Liver (tissue), 3 donors: ENCODE measurements around the gene MRAS.

Experiments
- ATF3 ChIP-seq: IDR thresholded peaks from 2 replicates; pipeline ENCODE4 v1.6.1; 2016; ENCODE audit warnings: antibody characterized with exemption
- HNF4A ChIP-seq, 2 donors: conservative IDR thresholded peaks; 2 replicates each; pipeline ENCODE4 v1.6.1; 2016; ENCODE audit warnings: antibody characterized with exemption in 2 of 2, mild to moderate bottlenecking in 2 of 2
- MAX ChIP-seq: IDR thresholded peaks from 2 replicates; pipeline ENCODE4 v1.6.1; 2016; ENCODE audit warnings: antibody characterized with exemption
- TAF1 ChIP-seq: conservative IDR thresholded peaks from 2 replicates; pipeline ENCODE4 v1.6.1; 2016; ENCODE audit warnings: antibody characterized with exemption, mild to moderate bottlenecking
- YY1 ChIP-seq: IDR thresholded peaks from 2 replicates; pipeline ENCODE4 v1.6.1; 2016; ENCODE audit warnings: antibody characterized with exemption, mild to moderate bottlenecking
- TF ChIP-seq, protein P1 (sequence below): fragments of 150-350 bp; IDR thresholded peaks from 2 replicates; pipeline ENCODE4 v1.5.1; 2017; ENCODE audit warnings: improper control_type of control experiment, low read depth, low read length; ENCODE audit not compliant: missing input control
- donor health status: healthy.
- donor health status: healthy.

- TF ChIP-seq, protein P1, sequence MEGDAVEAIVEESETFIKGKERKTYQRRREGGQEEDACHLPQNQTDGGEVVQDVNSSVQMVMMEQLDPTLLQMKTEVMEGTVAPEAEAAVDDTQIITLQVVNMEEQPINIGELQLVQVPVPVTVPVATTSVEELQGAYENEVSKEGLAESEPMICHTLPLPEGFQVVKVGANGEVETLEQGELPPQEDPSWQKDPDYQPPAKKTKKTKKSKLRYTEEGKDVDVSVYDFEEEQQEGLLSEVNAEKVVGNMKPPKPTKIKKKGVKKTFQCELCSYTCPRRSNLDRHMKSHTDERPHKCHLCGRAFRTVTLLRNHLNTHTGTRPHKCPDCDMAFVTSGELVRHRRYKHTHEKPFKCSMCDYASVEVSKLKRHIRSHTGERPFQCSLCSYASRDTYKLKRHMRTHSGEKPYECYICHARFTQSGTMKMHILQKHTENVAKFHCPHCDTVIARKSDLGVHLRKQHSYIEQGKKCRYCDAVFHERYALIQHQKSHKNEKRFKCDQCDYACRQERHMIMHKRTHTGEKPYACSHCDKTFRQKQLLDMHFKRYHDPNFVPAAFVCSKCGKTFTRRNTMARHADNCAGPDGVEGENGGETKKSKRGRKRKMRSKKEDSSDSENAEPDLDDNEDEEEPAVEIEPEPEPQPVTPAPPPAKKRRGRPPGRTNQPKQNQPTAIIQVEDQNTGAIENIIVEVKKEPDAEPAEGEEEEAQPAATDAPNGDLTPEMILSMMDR = no peak
- TF ChIP-seq ATF3 = no peak
- no peak for TF ChIP-seq HNF4A (conservative IDR thresholded peaks at IDR 0.05)
- TF ChIP-seq TAF1 = no peak
- no peak for TF ChIP-seq YY1
- TF ChIP-seq MAX = no peak
Measured at GRCh38 chr3:138338811-138339210, 9.6 kb upstream of the MRAS start.
